AG04450 (cell line): ENCODE measurements around the gene CPEB1. TPM values are rescaled to one million over a fixed set of nuclear protein-coding genes. Genes with fewer than 3 reads are reported as not detected.

ENCODE experiments used
- CTCF ChIA-PET: fragments of 300-600, 350-600 bp; formaldehyde crosslinking; extraction: SDS; loops from one replicate; lab custom pipeline; 2022; ENCODE audit warnings: antibody characterized with exemption, inconsistent platforms; lab: Charles Lee
- POLR2A ChIA-PET: fragments of 350-600 bp; formaldehyde crosslinking; extraction: SDS; loops from one replicate; lab custom pipeline; 2021; ENCODE audit warnings: antibody characterized with exemption, inconsistent platforms; lab: Yijun Ruan, JAX
- DNase-seq: peaks from one replicate; pipeline ENCODE4 v3.0.0-alpha.2; 2011; ENCODE audit warnings: low read depth, low spot score
- H3K27ac ChIP-seq: one replicate; pipeline ENCODE4 v1.5.1; 2012; ENCODE audit warnings: low read depth, low read length, control low read depth
- H3K27me3 ChIP-seq: one replicate; pipeline ENCODE4 v1.6.0; 2012; ENCODE audit warnings: low read length; ENCODE audit not compliant: control insufficient read depth, insufficient read depth
- H3K4me3 ChIP-seq: 2 replicates; pipeline ENCODE4 v1.5.1; 2011; ENCODE audit warnings: mild to moderate bottlenecking, low read depth, low read length, control low read depth
- H3K9me3 ChIP-seq: 2 replicates; pipeline ENCODE4 v1.5.1; 2012; ENCODE audit warnings: low read length; ENCODE audit not compliant: control insufficient read depth, insufficient read depth
- polyA plus RNA-seq: library from polyadenylated mRNA; depleted of rRNA; stranded (reverse); fragments of >200 nt; gene quantifications from 2 replicates; pipeline ENCODE4 v1.2.3, GENCODE V29; 2011
- TF ChIP-seq, protein P1 (sequence below): IDR thresholded peaks from 2 replicates; pipeline ENCODE4 v1.5.1; 2011; ENCODE audit warnings: low read depth, low read length, control low read depth, inconsistent platforms

CPEB1 gene
- polyA plus RNA-seq, 1 experiment, result 8.3 TPM

DNA sequence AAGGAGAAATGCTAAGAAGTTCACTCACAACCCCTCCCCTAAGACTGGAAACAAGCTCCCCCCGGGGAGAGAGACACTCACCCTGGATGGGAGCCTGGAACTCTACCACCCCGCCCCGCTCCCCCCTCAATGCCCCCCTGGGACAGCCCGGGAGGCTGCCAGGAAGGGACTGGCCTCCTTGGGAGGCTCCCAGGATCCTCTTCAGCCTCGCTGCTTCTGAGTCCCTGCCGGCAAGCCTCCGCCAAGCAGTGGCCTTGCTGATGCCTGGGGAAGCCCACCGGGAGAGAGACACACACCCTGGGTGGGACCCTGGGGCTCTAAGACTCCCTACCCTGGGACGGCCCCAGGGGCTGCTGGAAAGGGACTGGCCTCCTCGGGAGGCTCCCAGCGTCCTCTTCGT is 33.4 kb downstream of the CPEB1 start:
- peaks cover 4% of the 10 kb centered on the region for H3K27me3 ChIP-seq
- no peaks in the 10 kb centered on the region for H3K9me3 ChIP-seq
- TF ChIP-seq, protein P1, sequence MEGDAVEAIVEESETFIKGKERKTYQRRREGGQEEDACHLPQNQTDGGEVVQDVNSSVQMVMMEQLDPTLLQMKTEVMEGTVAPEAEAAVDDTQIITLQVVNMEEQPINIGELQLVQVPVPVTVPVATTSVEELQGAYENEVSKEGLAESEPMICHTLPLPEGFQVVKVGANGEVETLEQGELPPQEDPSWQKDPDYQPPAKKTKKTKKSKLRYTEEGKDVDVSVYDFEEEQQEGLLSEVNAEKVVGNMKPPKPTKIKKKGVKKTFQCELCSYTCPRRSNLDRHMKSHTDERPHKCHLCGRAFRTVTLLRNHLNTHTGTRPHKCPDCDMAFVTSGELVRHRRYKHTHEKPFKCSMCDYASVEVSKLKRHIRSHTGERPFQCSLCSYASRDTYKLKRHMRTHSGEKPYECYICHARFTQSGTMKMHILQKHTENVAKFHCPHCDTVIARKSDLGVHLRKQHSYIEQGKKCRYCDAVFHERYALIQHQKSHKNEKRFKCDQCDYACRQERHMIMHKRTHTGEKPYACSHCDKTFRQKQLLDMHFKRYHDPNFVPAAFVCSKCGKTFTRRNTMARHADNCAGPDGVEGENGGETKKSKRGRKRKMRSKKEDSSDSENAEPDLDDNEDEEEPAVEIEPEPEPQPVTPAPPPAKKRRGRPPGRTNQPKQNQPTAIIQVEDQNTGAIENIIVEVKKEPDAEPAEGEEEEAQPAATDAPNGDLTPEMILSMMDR, result no peak
- no peak for DNase-seq
- CTCF ChIA-PET, result no interaction called here
- POLR2A ChIA-PET, result no interaction called here
- H3K4me3 ChIP-seq, result no peak overlapping the region
- no peak overlapping the region for H3K27ac ChIP-seq

DNA sequence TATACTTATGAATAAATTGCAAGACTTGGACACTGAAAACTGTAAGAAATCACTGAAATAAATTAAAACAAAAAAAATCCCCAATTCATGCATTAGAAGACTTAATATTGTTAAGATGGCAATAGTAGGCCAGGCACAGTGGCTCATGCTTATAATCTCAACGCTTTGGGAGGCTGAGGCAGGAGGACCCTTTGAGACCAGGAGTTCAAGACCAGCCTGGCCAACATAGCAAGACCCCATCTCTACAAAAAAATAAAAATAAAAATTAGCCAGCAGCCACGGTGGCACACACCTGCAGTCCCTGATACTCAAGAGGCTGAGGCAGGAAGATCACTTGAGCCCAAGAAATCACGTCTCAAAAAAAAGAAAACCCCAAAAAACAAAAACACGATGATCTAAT is 35.8 kb downstream of the CPEB1 start:
- no peaks in the 10 kb centered on the region for H3K9me3 ChIP-seq
- H3K4me3 ChIP-seq, result no peak overlapping the region
- no peak for DNase-seq
- POLR2A ChIA-PET, result no interaction called here
- TF ChIP-seq, protein P1, result no peak
- no peak overlapping the region for H3K27ac ChIP-seq
- CTCF ChIA-PET, result no interaction called here
- peaks cover 4% of the 10 kb centered on the region for H3K27me3 ChIP-seq

DNA sequence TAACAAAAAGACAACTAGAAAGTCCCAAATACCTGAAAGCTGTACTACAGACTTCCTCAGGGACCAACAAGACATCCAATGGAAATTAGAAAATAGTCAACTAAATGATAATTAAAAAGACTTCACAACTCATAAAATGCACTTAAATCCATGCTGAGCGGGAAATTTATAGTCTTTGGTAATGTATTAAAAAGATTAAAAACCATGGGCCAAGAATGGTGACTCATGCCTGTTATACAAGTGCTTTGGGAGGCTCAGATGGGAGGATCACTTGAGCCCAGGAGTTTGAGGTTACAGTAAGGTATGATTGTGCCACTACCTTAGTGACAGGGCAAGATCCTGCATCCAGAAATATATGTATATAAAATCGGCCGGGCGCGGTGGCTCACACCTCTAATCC is 45.0 kb downstream of the CPEB1 start:
- Histone ChIP-seq H3K27ac (no peak overlapping the region), H3K27me3 (peaks cover 15% of the 10 kb centered on the region), H3K4me3 (no peak overlapping the region), H3K9me3 (no peaks in the 10 kb centered on the region)
- ChIA-PET POLR2A (no interaction called here), CTCF (no interaction called here)
- TF ChIP-seq, protein P1, result no peak
- DNase-seq, result no peak

DNA sequence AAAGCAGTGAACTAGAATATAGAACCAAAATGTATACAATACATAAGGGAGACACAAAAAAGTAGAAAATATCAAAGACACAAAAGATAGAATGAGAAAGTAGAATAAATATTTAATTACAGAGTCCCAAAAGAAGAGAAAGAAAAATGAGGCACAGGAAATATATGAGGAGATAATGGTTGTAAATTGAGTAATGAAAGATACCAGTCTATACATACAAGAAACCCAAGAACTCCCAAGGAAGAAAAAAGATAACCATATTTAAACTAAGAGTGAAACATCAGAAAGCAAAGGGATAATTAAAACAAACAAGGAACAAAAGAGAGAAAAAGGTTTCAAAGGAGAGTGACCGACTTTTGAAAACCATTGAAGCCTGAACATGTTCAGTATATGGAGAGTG is 47.3 kb downstream of the CPEB1 start:
- Histone ChIP-seq H3K9me3 (no peaks in the 10 kb centered on the region), H3K27ac (no peak overlapping the region), H3K27me3 (peaks cover 14% of the 10 kb centered on the region), H3K4me3 (no peak overlapping the region)
- DNase-seq, result no peak
- TF ChIP-seq, protein P1, result no peak
- POLR2A ChIA-PET, result no interaction called here
- CTCF ChIA-PET, result no interaction called here

DNA sequence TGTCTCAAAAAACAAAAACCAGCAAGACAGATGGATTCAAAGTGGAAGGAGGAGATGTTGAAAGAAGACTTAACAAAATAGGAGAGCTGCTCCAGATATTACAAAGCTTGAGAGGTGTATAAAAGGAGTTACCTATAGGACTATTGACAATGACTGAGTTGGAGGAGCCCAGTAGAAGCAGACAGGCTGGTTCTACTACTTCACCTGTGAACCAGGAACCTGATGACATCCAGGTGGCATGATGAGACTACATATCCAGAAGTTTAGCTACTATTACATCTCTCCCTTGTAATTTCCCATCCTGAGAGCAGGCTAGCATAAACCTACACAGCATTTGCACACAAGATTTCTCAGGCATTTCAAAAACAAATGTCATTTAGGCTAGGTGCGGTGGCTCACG is 49.3 kb downstream of the CPEB1 start:
- H3K9me3 ChIP-seq, result no peaks in the 10 kb centered on the region
- no peak overlapping the region for H3K4me3 ChIP-seq
- TF ChIP-seq, protein P1, result no peak
- H3K27ac ChIP-seq, result no peak overlapping the region
- POLR2A ChIA-PET, result no interaction called here
- DNase-seq, result no peak
- H3K27me3 ChIP-seq, result peaks cover 9% of the 10 kb centered on the region
- CTCF ChIA-PET, result no interaction called here
